Glutamatergic neuron (in vitro differentiated cells): Measurements from ENCODE around the gene BAG1. TPM values are rescaled to one million over a fixed set of nuclear protein-coding genes. Genes with fewer than 3 reads are reported as not detected.

ENCODE experiments used
- DNase-seq: peaks from one replicate; pipeline ENCODE4 v3.0.0; 2022
- H3K27ac Mint-ChIP-seq: one replicate; pipeline ENCODE4 v1.8.0; 2020; ENCODE audit warnings: mild to moderate bottlenecking, mixed read lengths, inconsistent platforms; ENCODE audit not compliant: unreplicated experiment
- H3K27me3 Mint-ChIP-seq: one replicate; pipeline ENCODE4 v1.8.0; 2020; ENCODE audit warnings: mild to moderate bottlenecking, moderate library complexity, mixed read lengths, inconsistent platforms; ENCODE audit not compliant: unreplicated experiment
- H3K36me3 Mint-ChIP-seq: one replicate; pipeline ENCODE4 v1.8.0; 2020; ENCODE audit warnings: mild to moderate bottlenecking, mixed read lengths, inconsistent platforms; ENCODE audit not compliant: unreplicated experiment
- H3K4me1 Mint-ChIP-seq: one replicate; pipeline ENCODE4 v1.8.0; 2020; ENCODE audit warnings: mild to moderate bottlenecking, low read depth, mixed read lengths, inconsistent platforms; ENCODE audit not compliant: unreplicated experiment
- H3K4me3 Mint-ChIP-seq: one replicate; pipeline ENCODE4 v1.8.0; 2020; ENCODE audit warnings: mild to moderate bottlenecking, mixed read lengths, inconsistent platforms; ENCODE audit not compliant: unreplicated experiment
- H3K9me3 Mint-ChIP-seq: one replicate; pipeline ENCODE4 v1.8.0; 2020; ENCODE audit warnings: mild to moderate bottlenecking, moderate library complexity, mixed read lengths, inconsistent platforms; ENCODE audit not compliant: unreplicated experiment
- total RNA-seq: library from RNA; stranded (reverse); fragmentation: NEBNext Ultra II Directional; extraction: Animal tissue kit (Norgen Biotek cat#: 25700); gene quantifications from one replicate; pipeline ENCODE4 v1.2.1, GENCODE V29; 2021; ENCODE audit not compliant: unreplicated experiment
- TF ChIP-seq, protein P1 (sequence below): fragments of 200-600 bp; sonication (generic); IDR thresholded peaks from one replicate; pipeline ENCODE4 v1.5.0; 2021; ENCODE audit not compliant: partially characterized antibody, unreplicated experiment

Gene BAG1
- total RNA-seq, 1 donor from 2014 or later: 92.5 TPM

DNA sequence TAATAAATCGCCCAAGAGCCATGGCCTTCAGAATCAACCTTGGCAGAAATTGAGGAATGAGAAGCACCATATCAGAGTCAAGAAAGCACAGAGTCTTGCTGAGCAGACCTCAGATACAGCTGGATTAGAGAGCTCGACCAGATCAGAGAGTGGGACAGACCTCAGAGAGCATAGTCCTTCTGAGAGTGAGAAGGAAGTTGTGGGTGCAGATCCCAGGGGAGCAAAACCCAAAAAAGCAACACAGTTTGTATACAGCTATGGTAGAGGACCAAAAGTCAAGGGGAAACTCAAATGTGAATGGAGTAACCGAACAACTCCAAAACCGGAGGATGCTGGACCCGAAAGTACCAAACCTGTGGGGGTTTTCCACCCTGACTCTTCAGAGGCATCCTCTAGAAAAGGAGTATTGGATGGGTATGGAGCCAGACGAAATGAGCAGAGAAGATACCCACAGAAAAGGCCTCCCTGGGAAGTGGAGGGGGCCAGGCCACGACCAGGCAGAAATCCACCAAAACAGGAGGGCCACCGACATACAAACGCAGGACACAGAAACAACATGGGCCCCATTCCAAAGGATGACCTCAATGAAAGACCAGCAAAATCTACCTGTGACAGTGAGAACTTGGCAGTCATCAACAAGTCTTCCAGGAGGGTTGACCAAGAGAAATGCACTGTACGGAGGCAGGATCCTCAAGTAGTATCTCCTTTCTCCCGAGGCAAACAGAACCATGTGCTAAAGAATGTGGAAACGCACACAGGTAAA is 30.3 kb upstream of the BAG1 start:
- Mint-ChIP-seq H3K36me3 (peaks cover 5% of the 10 kb centered on the region), H3K27ac (no peak overlapping the region), H3K4me1 (peaks cover 7% of the 10 kb centered on the region)

GRCh38 chr9:33293782-33294181 is 29.3 kb upstream of the BAG1 start:
- Mint-ChIP-seq H3K4me3 (no peak overlapping the region), H3K9me3 (peaks cover 10% of the 10 kb centered on the region), H3K27me3 (peaks cover 8% of the 10 kb centered on the region), H3K36me3 (peaks cover 5% of the 10 kb centered on the region), H3K4me1 (peaks cover 7% of the 10 kb centered on the region), H3K27ac (no peak overlapping the region)
- DNase-seq: no peak
- TF ChIP-seq, protein P1, sequence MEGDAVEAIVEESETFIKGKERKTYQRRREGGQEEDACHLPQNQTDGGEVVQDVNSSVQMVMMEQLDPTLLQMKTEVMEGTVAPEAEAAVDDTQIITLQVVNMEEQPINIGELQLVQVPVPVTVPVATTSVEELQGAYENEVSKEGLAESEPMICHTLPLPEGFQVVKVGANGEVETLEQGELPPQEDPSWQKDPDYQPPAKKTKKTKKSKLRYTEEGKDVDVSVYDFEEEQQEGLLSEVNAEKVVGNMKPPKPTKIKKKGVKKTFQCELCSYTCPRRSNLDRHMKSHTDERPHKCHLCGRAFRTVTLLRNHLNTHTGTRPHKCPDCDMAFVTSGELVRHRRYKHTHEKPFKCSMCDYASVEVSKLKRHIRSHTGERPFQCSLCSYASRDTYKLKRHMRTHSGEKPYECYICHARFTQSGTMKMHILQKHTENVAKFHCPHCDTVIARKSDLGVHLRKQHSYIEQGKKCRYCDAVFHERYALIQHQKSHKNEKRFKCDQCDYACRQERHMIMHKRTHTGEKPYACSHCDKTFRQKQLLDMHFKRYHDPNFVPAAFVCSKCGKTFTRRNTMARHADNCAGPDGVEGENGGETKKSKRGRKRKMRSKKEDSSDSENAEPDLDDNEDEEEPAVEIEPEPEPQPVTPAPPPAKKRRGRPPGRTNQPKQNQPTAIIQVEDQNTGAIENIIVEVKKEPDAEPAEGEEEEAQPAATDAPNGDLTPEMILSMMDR: no peak

More for the DNA sequence above, 30.3 kb upstream of the BAG1 start:
- TF ChIP-seq, protein P1: no peak
- no peak for DNase-seq
- Mint-ChIP-seq H3K4me3 (no peak overlapping the region), H3K9me3 (peaks cover 10% of the 10 kb centered on the region), H3K27me3 (peaks cover 8% of the 10 kb centered on the region)

GRCh38 chr9:33291901-33292300 is 27.4 kb upstream of the BAG1 start:
- Mint-ChIP-seq H3K36me3 (no peaks in the 10 kb centered on the region), H3K4me3 (peak overlapping the region; percentile 61), H3K27ac (no peak overlapping the region), H3K4me1 (peaks cover 5% of the 10 kb centered on the region), H3K27me3 (peaks cover 8% of the 10 kb centered on the region), H3K9me3 (peaks cover 12% of the 10 kb centered on the region)
- no peak for DNase-seq
- TF ChIP-seq, protein P1: no peak

DNA sequence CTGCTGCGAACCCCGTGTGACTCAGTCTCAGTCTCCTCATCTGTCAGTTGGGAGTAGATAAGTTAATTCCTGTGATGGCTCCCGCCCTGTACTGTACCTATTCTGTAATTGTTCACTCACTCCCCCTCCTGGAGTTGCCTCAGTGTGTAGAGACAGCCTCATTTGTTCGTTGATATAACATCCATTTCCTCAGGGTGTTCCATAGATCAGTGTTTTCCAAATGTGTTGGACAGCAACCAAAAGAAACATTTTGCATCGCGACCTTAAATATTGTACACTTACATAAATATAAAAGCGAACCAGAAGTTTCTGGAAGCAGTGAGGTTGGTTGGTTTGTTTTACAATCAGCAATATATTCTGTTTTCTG is 26.5 kb upstream of the BAG1 start:
- DNase-seq: no peak
- Mint-ChIP-seq H3K27me3 (peaks cover 8% of the 10 kb centered on the region), H3K4me3 (peak overlapping the region; percentile 98), H3K27ac (peak overlapping the region; percentile 88), H3K9me3 (peaks cover 12% of the 10 kb centered on the region), H3K4me1 (peaks cover 5% of the 10 kb centered on the region), H3K36me3 (no peaks in the 10 kb centered on the region)
- TF ChIP-seq, protein P1: no peak

- H3K4me1 Mint-ChIP-seq: peaks cover 5% of the 10 kb centered on the region
Measured at GRCh38 chr9:33290247-33291030, 25.9 kb upstream of the BAG1 start, which contains the start of gene NFX1. Gene NFX1, plus strand, starts transcription at chr9:33290516. Its CDS starts 57 bp downstream, at chr9:33290573.

More at GRCh38 chr9:33290247-33291030, 25.9 kb upstream of the BAG1 start, which contains the start of gene NFX1:
- Mint-ChIP-seq H3K27me3 (peaks cover 8% of the 10 kb centered on the region), H3K9me3 (peaks cover 12% of the 10 kb centered on the region), H3K27ac (peak within 1 kb of the TSS; percentile 88), H3K4me3 (peak within 1 kb of the TSS; percentile 98), H3K36me3 (no peaks in the 10 kb centered on the region)
- peak; percentile 96 for DNase-seq
- TF ChIP-seq, protein P1: no peak
